GF-D8 (cell line): ENCODE results near the gene ALG3.

Source experiments
- DNase-seq: peaks from one replicate; lab custom pipeline; 2025; lab: John Stamatoyannopoulos, UW

The ALG3 gene

GRCh38 chr3:184235381-184236032, 13.3 kb downstream of the ALG3 start:
- DNase-seq, result no peak

- DNase-seq, result no peak
These were observed 13.9 kb downstream of the ALG3 start for GRCh38 chr3:184234671-184235380.

- DNase-seq, result no peak
These were observed 14.5 kb downstream of the ALG3 start for GRCh38 chr3:184234224-184234623.

- DNase-seq, result no peak
These were observed 15.5 kb downstream of the ALG3 start for GRCh38 chr3:184233127-184233843.

GRCh38 chr3:184231671-184232070, 17.1 kb downstream of the ALG3 start:
- no peak for DNase-seq

- DNase-seq, result no peak
These were observed 17.9 kb downstream of the ALG3 start for GRCh38 chr3:184230603-184231528.

- DNase-seq, result no peak
These were observed 18.6 kb downstream of the ALG3 start for GRCh38 chr3:184230081-184230602.

GRCh38 chr3:184229394-184230080, 19.2 kb downstream of the ALG3 start, which contains the start of gene VWA5B2:
Gene VWA5B2 (plus strand): TSS chr3:184229585. CDS start chr3:184230529, 944 bp downstream.
- DNase-seq, result no peak

- DNase-seq, result no peak
These were observed 20.2 kb downstream of the ALG3 start for GRCh38 chr3:184228376-184229137.

GRCh38 chr3:184227481-184227935, 21.3 kb downstream of the ALG3 start:
- DNase-seq, result no peak

- no peak for DNase-seq
These were observed 24.8 kb downstream of the ALG3 start for GRCh38 chr3:184223946-184224345.

- no peak for DNase-seq
These were observed 26.2 kb downstream of the ALG3 start for GRCh38 chr3:184222521-184222920.

- no peak for DNase-seq
These were observed 29.9 kb downstream of the ALG3 start for GRCh38 chr3:184218814-184219213.

- no peak for DNase-seq
These were observed 37.0 kb downstream of the ALG3 start for GRCh38 chr3:184211718-184212117.

- DNase-seq, result no peak
These were observed 37.5 kb downstream of the ALG3 start for GRCh38 chr3:184211297-184211696.

GRCh38 chr3:184209146-184209923, 39.4 kb downstream of the ALG3 start:
- no peak for DNase-seq

GRCh38 chr3:184203526-184203925, 45.2 kb downstream of the ALG3 start:
- DNase-seq, result no peak

GRCh38 chr3:184200825-184201224, 47.9 kb downstream of the ALG3 start:
- no peak for DNase-seq

GRCh38 chr3:184198509-184198908, 50.3 kb downstream of the ALG3 start:
- no peak for DNase-seq
